Measurements from ENCODE around the gene PYGO2.

PYGO2 gene

DNA sequence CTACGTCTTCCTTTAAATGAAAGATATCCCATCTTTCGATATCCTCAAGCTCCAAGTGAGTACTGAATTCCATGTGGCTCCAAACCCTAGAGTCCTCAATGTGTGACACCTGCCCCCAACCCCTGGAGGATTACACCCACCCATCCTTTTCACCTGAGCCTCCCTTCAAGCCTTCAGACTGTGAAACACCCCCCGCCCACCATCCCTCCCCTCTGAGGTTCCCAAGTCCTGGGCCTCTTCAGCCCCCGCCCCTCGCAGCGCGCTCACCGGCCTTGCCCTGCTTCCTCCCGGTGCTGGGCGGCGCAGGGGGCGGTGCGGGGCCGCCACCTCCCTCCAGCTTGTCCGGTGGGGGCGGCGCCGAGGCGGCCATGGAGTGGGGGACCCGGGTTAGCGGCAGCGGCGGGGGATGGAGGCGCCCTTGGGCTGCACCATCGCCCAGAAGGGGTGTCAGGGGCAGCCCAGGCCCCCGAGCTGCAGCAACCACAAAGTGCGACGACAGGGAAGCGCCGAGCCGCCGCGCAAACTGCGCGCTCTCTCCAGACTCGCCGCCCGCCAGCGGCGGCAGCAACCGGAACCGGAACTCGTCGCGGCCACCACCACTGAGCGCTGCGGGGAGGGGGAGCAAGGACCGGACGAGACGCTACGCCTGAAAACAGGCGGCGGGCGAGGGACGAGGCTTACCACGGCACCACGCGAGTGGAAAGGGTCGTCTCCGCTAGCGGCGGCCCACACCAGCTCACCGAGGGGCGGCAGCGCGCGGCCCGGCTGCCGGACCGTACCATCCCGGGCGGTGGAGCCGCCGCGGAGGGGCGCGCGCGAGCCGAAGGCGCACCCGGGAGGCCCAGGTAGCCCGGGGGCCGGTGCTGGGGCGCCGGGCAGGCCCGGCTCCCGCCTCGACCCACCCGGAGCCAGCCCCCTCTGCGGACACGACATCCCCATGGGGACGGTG is at the start of gene PYGO2:
TSS of gene PYGO2 (minus strand) at position 576 of the 949 bp plus-strand sequence. CDS start at position 370, 206 bp downstream.
- DNase-seq = peak; percentile 90

DNA sequence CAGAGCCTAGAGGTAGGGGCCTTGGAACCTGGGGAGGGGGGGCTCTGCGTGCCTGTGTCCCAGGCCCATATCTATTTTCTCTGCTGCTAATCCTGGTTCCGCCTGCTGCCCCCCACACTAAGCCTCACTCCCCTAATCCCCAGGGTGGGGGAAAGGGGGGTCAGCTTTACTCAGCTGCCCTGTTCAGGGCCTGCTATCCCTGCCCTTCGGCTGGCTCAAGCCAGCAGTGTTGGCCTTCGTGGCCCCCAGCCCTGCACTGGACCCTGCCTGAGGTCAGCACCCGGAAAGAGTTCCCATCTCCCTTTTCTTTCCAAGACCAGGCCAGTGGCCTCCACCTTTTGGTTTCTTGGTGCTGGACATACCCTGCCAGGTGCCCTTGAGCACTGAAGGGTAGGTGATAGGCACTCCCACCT is 49.4 kb upstream of the PYGO2 start:
- DNase-seq = no peak

GRCh38 chr1:155010211-155010918 is 48.8 kb upstream of the PYGO2 start:
- DNase-seq = no peak

DNA sequence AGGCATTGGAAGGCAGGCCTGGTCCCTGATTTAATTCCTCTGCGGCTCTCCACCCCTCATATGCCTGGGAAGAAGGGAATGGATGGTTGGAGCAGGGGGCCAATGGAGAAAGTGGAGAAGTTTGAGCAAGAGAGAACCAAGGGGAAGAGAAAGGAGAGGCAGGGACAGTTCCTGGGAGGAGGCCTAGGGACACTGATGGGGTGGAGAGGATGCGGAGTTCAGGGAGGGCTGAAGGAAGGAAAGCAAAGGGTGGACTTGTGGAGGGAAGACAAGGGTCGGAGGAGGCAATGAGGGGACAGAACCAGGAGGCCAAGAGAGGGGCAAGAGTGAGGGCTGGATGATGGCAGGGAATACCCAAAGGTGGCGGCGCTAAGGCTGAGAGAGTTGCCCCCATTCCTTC is 48.2 kb upstream of the PYGO2 start:
- no peak for DNase-seq

GRCh38 chr1:155009221-155009711 is 47.7 kb upstream of the PYGO2 start:
- DNase-seq = no peak

GRCh38 chr1:155008015-155008941 is 46.7 kb upstream of the PYGO2 start:
- no peak for DNase-seq

- no peak for DNase-seq
Measured at GRCh38 chr1:155007251-155007828, 45.8 kb upstream of the PYGO2 start.

- peak; percentile 29 for DNase-seq
Measured at GRCh38 chr1:155006601-155007101, 45.1 kb upstream of the PYGO2 start.

DNA sequence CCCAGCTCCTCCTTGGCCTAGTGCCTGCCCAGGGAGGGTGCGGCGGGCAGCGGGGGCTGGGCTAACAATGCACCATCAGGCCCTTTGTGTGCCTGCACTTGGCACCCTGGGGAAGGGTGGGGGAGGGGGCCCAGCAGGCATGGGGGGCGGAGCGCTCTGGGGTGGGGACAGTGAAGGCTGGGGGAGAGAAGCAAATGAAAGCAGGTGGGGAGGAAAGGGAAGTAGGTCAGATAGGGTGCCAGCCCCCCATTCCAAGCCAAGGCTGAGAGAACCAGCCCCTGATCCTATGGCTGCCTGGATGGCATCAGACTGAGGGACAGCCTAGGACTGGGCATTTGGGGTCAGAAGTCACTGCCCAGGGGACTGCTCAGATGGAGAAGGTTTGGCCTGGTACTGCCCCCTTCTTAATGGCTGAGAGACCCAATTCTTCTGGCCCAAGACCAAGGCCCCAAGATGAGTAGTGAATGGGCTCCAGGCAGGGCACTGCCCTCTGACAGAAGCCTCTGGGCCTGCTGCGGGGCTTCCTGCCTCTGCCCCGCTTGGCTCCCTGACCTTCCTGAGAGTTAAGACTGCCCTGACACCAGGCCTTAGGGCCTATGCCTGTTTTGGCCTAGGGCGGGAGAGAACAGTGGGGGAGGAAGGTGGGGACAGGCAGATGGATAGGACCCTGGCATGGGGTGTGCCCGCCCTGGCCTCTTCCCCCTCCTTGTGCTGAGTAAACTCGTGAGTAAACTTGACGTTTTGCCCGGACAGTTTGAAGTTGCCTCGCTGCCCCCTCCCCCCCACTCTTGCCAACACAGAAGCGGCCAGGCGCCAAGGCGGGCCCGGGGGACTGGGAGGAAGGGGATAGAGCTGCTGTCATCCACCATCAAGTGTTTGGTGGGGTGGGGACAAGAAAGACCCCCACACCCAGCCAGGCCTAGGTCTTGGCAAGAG is 43.8 kb upstream of the PYGO2 start:
- DNase-seq = no peak

- no peak for DNase-seq
Measured at GRCh38 chr1:155004352-155005075, 42.9 kb upstream of the PYGO2 start.

- peak; percentile 66 for DNase-seq
Measured at GRCh38 chr1:155003766-155004351, 42.3 kb upstream of the PYGO2 start.

DNA sequence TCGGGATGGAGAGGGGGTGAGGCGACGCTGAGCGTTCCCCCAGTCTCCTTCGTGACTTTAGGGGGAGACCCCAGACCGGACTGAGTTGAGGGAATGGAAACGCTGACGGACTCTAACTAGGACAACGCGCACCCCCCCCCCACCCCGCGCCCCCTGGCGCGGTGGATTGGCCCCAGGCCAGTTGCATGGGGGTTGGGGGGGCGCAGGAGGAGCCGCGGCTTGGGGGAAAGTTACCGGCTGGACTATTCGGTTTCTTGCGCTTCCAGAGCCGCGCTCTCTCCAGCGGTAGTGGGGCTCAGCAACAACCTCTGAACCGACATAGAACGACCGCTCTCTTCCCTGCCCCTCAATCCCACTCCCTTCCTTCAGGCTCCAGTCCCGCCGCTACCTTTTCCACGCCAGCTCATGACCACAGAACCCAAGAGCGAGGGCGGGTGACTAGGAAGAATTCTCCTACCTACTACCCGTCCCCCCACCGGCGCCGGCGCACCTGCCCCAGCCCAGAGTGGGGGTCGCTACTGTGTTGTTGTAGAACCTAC is 41.7 kb upstream of the PYGO2 start:
- DNase-seq = peak; percentile 64

DNA sequence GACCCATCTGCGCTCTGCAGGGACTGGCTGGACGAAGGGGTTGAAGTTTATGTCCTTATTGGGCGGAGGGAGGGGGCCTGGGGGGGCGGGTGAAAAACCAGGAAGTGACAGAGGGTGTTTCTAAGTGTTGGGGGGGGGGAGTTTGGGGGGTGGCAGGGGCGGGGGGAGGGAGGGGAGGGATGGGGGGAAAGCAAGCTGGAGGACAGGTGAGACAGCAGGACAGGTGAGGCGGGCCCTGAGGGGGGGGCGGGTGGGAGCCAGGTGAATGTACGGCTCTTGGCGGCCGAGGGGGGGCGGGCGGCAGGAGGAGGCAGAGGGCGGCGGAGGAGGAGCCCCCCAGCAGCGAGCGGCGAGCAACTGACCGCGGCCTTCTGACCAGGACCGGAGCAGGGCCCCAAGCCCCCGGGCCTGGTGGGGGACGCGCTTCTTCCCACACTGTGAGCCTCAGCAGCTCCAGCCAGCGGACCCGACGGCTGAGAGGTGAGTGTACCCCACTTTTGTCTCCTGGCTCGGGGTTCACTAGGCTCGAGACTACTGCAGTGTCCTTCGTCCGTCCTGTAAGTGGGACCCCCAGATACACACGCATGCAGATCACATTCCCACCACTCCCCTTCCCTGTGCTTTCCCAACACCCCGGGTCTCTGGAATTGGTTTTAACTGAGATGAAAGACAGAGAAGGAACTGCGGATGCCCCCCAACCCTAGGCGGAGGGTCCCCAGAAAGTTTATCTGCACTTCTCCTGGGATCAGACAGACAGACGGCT is 41.1 kb upstream of the PYGO2 start, which contains the start of gene ZBTB7B:
TSS of gene ZBTB7B (plus strand) at position 339 of the 763 bp plus-strand sequence. CDS start 11,859 bp downstream, outside the sequence.
- DNase-seq = no peak

DNA sequence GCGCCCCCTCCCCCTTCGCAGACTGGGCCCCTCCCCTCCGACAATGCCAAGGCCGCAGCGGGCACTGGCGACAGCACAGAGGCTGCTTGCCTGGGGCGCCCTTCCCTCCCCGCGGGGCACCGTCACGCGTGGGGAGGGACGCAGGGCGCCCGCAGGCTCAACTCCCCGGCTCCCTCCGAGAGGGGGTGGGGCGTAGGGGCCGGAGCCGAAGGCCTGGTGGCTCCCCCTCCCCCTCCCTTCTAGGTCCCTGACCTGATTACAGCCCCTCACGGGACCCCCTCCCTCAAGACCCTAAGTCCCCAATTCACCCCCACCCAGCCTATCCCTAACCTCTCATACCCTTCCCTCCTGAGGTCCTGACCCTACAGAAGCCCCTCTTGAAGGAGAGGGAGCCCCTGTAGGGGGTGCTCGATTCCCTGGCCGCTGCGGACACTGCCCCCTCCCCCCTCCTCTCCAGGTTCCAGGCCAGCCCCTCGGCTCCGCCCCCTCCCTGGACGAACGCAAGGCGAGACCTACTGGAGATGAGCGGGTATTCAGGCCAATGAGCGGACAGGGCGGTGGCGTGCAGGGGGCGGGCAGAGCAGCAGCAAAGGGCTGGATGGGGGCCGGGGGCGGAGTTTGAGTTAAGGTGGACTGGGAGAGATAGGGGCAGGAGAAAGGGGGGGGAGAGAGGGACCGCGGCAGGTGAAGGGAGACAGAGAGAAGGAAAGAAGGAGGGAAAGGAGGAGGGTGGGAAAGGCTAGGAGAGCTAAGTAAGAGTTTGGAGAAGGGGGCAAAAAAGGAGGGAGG is 40.3 kb upstream of the PYGO2 start:
- peak; percentile 100 for DNase-seq

GRCh38 chr1:155001425-155001674 is 39.8 kb upstream of the PYGO2 start:
- no peak for DNase-seq

- peak; percentile 99 for DNase-seq
Measured at GRCh38 chr1:155000726-155001424, 39.3 kb upstream of the PYGO2 start.

DNA sequence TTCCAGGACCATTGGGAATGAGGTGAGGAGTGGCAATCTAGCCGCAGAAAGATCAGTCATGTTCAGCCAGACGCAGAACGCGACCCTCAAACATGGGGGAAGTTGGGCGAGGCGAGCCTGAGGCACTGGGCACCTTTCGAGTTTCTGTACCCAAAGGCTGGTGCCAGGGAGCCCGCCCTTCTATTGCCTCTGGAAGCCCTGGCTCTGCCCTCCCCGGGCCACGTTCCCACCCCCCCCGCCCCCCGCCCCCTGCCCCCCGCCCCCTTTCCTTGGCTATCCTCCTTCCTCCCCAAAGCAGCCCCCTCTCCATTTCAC is 38.8 kb upstream of the PYGO2 start:
- DNase-seq = no peak
